DND-41 (cell line): ENCODE data around the gene ZNF184.

Source experiments
- CTCF ChIP-seq: IDR thresholded peaks from 2 replicates; pipeline ENCODE4 v1.5.1; 2012; ENCODE audit warnings: borderline replicate concordance, low read length, moderate library complexity, mild to moderate bottlenecking; ENCODE audit not compliant: poor library complexity, severe bottlenecking; ENCODE audit errors: extremely low read depth
- EZH2 ChIP-seq: IDR thresholded peaks from 3 replicates; pipeline ENCODE4 v1.6.1; 2012; ENCODE audit warnings: borderline replicate concordance, low read depth, mild to moderate bottlenecking, moderate library complexity, low read length, inconsistent platforms; ENCODE audit not compliant: severe bottlenecking

GRCh38 chr6:27468334-27468733 lies 4.6 kb downstream of the ZNF184 start:
- TF ChIP-seq EZH2 (no peak), CTCF (no peak)
